Thyroid gland (tissue), 4 donors: ENCODE measurements around the gene HIVEP3. TPM values are rescaled to one million over a fixed set of nuclear protein-coding genes. Genes with fewer than 3 reads are reported as not detected.

Experiments used
- DNase-seq, 2 donors: peaks; one replicate each; pipeline ENCODE4 v3.0.0-alpha.2; 2019
- H3K27ac ChIP-seq, 3 donors: fragments of 200-600 bp; sonication (generic); 1 replicate in 2 of 3; 2 replicates in 1 of 3; pipeline ENCODE4 v1.5.1; 2016 to 2019; ENCODE audit warnings: mild to moderate bottlenecking in 1 of 3, moderate library complexity in 1 of 3
- H3K27me3 ChIP-seq: fragments of 200-600 bp; sonication (generic); one replicate; pipeline ENCODE4 v1.5.1; 2019
- H3K36me3 ChIP-seq, 2 donors: fragments of 200-600 bp; sonication (generic); one replicate each; pipeline ENCODE4 v1.5.1; 2016 to 2019
- H3K4me1 ChIP-seq, 2 donors: fragments of 200-600 bp; sonication (generic); one replicate each; pipeline ENCODE4 v1.5.1; 2017 to 2019
- H3K4me3 ChIP-seq, 3 donors: fragments of 200-600 bp; sonication (generic); replicated peaks in 1 of 3; 1 replicate in 2 of 3; 2 replicates in 1 of 3; pipeline ENCODE4 v1.5.1; 2016; ENCODE audit warnings: mild to moderate bottlenecking in 1 of 3
- H3K9me3 ChIP-seq: fragments of 200-600 bp; sonication (generic); one replicate; pipeline ENCODE4 v1.5.1; 2017
- CTCF ChIP-seq, 6 experiments: fragments of 200-600 bp in 3 of 6; fragments of 450-650 bp in 3 of 6; sonication (generic) in 3 of 6; IDR thresholded peaks; one replicate each; pipeline ENCODE4 v1.5.1; 2016 to 2019; ENCODE audit warnings: antibody characterized with exemption in 6 of 6, mild to moderate bottlenecking in 2 of 6, inconsistent platforms in 1 of 6, moderate library complexity in 1 of 6
- POLR2A ChIP-seq, 2 donors: fragments of 450-650 bp; IDR thresholded peaks; one replicate each; pipeline ENCODE4 v1.6.1; 2017; ENCODE audit warnings: antibody characterized with exemption in 2 of 2, mild to moderate bottlenecking in 2 of 2, moderate library complexity in 1 of 2
- WGBS, 2 donors: methylation state at CpG; one replicate each; pipeline ENCODE4 v1.1.5; 2017; 5-methylcytosine and 5-hydroxymethylcytosine counted together
- intact Hi-C: fragments of 100-400 bp; cut with DNase I; formaldehyde crosslinking; loops from one replicate; pipeline ENCODE4 v1.15.1; 2023
- total RNA-seq, 4 donors: library from RNA; depleted of rRNA; stranded (reverse); fragments of >200 nt; gene quantifications; one replicate each; pipeline ENCODE4 v1.2.3, GENCODE V29; 2016

The HIVEP3 gene
- total RNA-seq, 4 donors from 2014 or later = 9.7 to 13.5 (median 12.5) TPM

DNA sequence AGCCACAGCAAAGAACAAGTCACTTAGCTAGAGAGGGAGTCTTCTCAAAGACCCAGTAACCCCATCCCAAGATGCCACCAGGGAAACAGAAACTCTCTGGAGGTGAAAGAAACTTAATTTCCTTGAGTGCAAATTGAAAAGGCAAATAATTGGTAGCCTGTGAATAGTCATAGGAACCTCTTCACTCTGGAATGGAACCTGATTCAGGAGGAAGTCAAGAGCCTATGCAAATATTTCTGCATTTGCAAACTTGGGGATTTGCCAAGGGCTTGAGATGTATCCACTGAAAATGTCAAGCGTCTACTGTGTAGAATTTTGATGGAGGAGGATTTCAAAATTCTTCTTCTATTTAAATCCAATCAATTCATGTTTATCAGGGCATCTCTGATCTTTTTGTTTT, 5.7 kb downstream of the HIVEP3 start:
- intact Hi-C loops = no loop called here
- Histone ChIP-seq H3K4me1 (peaks cover 34 to 36% of the 10 kb centered on the region in 2 donors), H3K4me3 (no peak overlapping the region), H3K9me3 (no peaks in the 10 kb centered on the region), H3K36me3 (no peaks in the 10 kb centered on the region), H3K27ac (no peak overlapping the region), H3K27me3 (no peaks in the 10 kb centered on the region)
- WGBS, 2 donors = 46 to 58% methylated on average over 1 of the region's 1 CpG
- DNase-seq = no peak
- no peak for TF ChIP-seq CTCF (IDR thresholded peaks at IDR 0.05)
- TF ChIP-seq POLR2A (IDR thresholded peaks at IDR 0.05) = no peak

- intact Hi-C loops = no loop called here
- Histone ChIP-seq H3K36me3 (no peaks in the 10 kb centered on the region), H3K4me1 (peaks cover 10 to 11% of the 10 kb centered on the region in 2 donors), H3K9me3 (no peaks in the 10 kb centered on the region), H3K4me3 (no peak overlapping the region), H3K27ac (no peak overlapping the region), H3K27me3 (no peaks in the 10 kb centered on the region)
- DNase-seq = no peak
- 90 to 93% methylated on average over 3 of the region's 3 CpGs for WGBS, 2 donors
- TF ChIP-seq CTCF (IDR thresholded peaks at IDR 0.05) = no peak
- TF ChIP-seq POLR2A (IDR thresholded peaks at IDR 0.05) = no peak
These were observed 10.3 kb downstream of the HIVEP3 start for GRCh38 chr1:41908288-41908895.

- TF ChIP-seq POLR2A (IDR thresholded peaks at IDR 0.05) = no peak
- no peak for TF ChIP-seq CTCF (IDR thresholded peaks at IDR 0.05)
- no peaks in the 10 kb centered on the region for H3K27me3 ChIP-seq
- WGBS, 2 donors = 90 to 91% methylated on average over 8 of the region's 8 CpGs
- peaks cover 4 to 6% of the 10 kb centered on the region in 2 donors for H3K4me1 ChIP-seq
- H3K27ac ChIP-seq = no peak overlapping the region
- H3K9me3 ChIP-seq = no peaks in the 10 kb centered on the region
- no peaks in the 10 kb centered on the region for H3K36me3 ChIP-seq
- no peak for DNase-seq
- intact Hi-C loops = no loop called here
- H3K4me3 ChIP-seq = no peak overlapping the region
These were observed 11.3 kb downstream of the HIVEP3 start for GRCh38 chr1:41907446-41907845.

DNA sequence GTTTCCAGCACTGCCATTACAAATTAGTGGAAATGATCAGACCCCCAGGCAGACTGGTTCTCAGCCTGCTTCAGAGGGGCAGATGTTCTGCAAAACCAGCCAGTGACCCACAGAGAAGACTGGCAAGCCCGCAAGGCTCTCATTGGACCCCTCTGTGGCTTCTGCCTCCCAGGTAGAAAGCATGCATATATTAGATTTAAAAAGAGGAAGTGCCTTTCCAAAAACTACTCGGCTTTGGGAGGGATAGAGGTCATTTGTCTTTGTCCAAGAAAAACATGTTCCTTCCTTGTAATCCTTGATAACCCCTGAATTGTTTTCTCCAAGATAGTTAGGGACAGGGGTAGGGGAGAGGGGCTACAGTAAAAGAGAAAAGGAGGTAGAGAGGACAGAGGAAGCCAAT, 11.8 kb downstream of the HIVEP3 start:
- TF ChIP-seq CTCF (IDR thresholded peaks at IDR 0.05) (no peak), POLR2A (IDR thresholded peaks at IDR 0.05) (no peak)
- Histone ChIP-seq H3K4me3 (no peak overlapping the region), H3K27me3 (no peaks in the 10 kb centered on the region), H3K27ac (no peak overlapping the region), H3K4me1 (peaks cover 0 to 9% of the 10 kb centered on the region in 2 donors), H3K36me3 (no peaks in the 10 kb centered on the region), H3K9me3 (no peaks in the 10 kb centered on the region)
- intact Hi-C loops = no loop called here
- DNase-seq = no peak
- 71 to 80% methylated on average over 2 of the region's 2 CpGs for WGBS, 2 donors

DNA sequence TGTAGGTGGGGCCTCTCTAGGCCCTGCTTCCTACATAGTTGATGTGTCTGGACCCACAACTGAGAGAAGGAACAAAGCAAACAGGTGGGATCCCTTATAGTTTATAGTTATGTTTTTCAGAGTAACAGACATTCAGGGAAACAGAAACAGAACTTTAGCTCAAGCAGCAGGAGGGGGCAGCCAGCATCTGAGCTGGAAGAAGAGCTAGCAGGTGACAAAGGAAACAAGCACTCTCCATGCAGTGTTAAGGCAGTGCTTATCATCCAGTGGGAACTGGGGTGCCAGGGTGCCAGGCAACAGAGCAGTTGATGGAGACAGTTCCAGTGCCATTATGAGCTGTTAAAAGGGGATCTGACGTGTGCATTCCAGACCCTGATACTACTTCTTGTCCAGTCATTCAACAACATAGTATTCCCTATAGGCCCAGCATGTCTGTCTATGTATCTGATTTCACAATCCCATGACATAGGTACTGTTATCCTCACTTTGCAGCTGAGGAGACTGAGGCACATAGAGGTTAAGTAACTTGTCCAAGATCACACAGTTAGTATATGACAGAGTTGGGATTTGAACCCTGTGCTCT, 13.5 kb downstream of the HIVEP3 start:
- H3K9me3 ChIP-seq = no peaks in the 10 kb centered on the region
- no peaks in the 10 kb centered on the region for H3K27me3 ChIP-seq
- TF ChIP-seq CTCF (IDR thresholded peaks at IDR 0.05) (no peak), POLR2A (IDR thresholded peaks at IDR 0.05) (no peak)
- peaks cover 0 to 11% of the 10 kb centered on the region in 2 donors for H3K4me1 ChIP-seq
- H3K4me3 ChIP-seq = no peak overlapping the region
- intact Hi-C loops = no loop called here
- H3K36me3 ChIP-seq = no peaks in the 10 kb centered on the region
- no peak overlapping the region for H3K27ac ChIP-seq
- no peak for DNase-seq
- WGBS, 2 donors = 94 to 100% methylated on average over 1 of the region's 1 CpG
